ENCODE results near the gene PDCD1LG2.

PDCD1LG2 gene

DNA sequence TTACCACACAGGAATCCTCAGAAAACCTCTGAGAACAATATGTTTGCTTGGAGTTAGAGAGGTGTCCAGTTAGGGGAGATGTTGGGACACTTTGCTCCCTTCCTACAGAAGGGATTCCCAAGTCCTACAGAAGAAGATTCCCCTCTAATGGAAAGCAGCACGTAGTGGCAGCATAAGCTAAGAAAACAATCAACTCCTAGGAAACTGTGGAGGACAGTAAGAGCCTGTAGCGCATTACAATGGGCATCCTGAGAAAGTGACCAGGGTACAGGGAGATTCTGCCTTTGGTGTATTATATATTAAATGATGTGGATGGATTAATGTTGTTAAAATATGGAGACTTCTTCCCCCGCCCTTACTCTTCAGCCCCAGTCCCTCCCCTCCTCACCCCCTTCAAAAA lies 104.7 kb downstream of the PDCD1LG2 start:
- no peak for DNase-seq

DNA sequence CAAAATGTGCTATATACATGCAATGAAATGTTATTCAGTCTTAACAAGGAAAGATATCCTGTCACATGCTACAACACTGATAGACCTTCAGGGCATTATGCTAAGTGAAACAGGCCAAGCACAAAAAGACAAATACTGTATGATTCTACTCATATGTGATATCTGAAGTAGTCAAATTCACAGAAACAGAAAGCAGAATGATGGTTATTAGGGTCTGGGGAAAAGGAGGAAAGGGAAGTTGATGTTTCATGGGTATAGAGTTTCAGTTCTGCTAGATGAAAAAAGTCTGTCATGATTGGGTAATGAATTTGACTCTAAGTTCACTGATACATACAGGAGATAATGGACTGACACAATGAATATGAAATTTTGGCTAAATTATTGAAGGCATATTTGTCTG lies 107.4 kb downstream of the PDCD1LG2 start:
- DNase-seq: no peak

DNA sequence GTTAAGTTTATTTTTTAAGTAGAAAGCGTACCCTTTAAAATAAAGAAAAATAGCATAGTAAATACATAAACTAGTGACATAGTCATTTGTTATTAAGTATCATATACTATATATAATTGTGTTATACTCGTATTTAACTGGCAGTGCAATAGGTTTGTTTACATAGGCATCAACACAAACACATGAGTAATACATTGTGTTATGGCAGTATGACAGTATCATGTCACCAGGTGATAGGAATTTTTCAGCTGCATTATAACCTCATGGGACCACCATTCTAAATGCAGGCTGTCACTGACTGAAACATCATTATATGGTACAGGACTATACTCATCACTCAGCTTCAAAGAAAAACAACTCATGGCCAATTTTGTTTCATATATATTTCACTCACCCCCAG lies 110.2 kb downstream of the PDCD1LG2 start:
- DNase-seq: no peak

Measured in eye (tissue), 1 donor.